Activated naive CD8-positive, alpha-beta T cell (primary cell): ENCODE results near the gene RCOR1.

Source experiments
- H3K27ac Mint-ChIP-seq: one replicate; pipeline ENCODE4 v1.8.0; 2021; ENCODE audit warnings: mixed read lengths
- H3K27me3 Mint-ChIP-seq: one replicate; pipeline ENCODE4 v1.8.0; 2021; ENCODE audit warnings: mixed read lengths
- H3K36me3 Mint-ChIP-seq: one replicate; pipeline ENCODE4 v1.8.0; 2021; ENCODE audit warnings: mixed read lengths
- H3K4me1 Mint-ChIP-seq: one replicate; pipeline ENCODE4 v1.8.0; 2021; ENCODE audit warnings: low read depth, mixed read lengths
- H3K4me3 Mint-ChIP-seq: one replicate; pipeline ENCODE4 v1.8.0; 2021; ENCODE audit warnings: mild to moderate bottlenecking, mixed read lengths
- H3K9me3 Mint-ChIP-seq: one replicate; pipeline ENCODE4 v1.8.0; 2021; ENCODE audit warnings: low read depth, mixed read lengths

The RCOR1 gene

GRCh38 chr14:102579696-102580549, 12.5 kb upstream of the RCOR1 start:
- no peaks in the 10 kb centered on the region for H3K27me3 Mint-ChIP-seq
- H3K36me3 Mint-ChIP-seq, result no peaks in the 10 kb centered on the region
- H3K4me1 Mint-ChIP-seq, result peaks cover under 1% of the 10 kb centered on the region
- no peak overlapping the region for H3K27ac Mint-ChIP-seq
- no peak overlapping the region for H3K4me3 Mint-ChIP-seq
- no peaks in the 10 kb centered on the region for H3K9me3 Mint-ChIP-seq

GRCh38 chr14:102580550-102581110, 11.8 kb upstream of the RCOR1 start:
- Mint-ChIP-seq H3K36me3 (no peaks in the 10 kb centered on the region), H3K27ac (no peak overlapping the region), H3K4me1 (no peaks in the 10 kb centered on the region), H3K4me3 (no peak overlapping the region), H3K9me3 (no peaks in the 10 kb centered on the region), H3K27me3 (no peaks in the 10 kb centered on the region)

GRCh38 chr14:102581193-102581592, 11.3 kb upstream of the RCOR1 start:
- H3K36me3 Mint-ChIP-seq, result no peaks in the 10 kb centered on the region
- no peak overlapping the region for H3K4me3 Mint-ChIP-seq
- no peaks in the 10 kb centered on the region for H3K4me1 Mint-ChIP-seq
- no peak overlapping the region for H3K27ac Mint-ChIP-seq
- no peaks in the 10 kb centered on the region for H3K27me3 Mint-ChIP-seq
- no peaks in the 10 kb centered on the region for H3K9me3 Mint-ChIP-seq

GRCh38 chr14:102583726-102584125, 8.7 kb upstream of the RCOR1 start:
- H3K9me3 Mint-ChIP-seq, result no peaks in the 10 kb centered on the region
- no peak overlapping the region for H3K27ac Mint-ChIP-seq
- H3K4me1 Mint-ChIP-seq, result no peaks in the 10 kb centered on the region
- no peaks in the 10 kb centered on the region for H3K36me3 Mint-ChIP-seq
- H3K4me3 Mint-ChIP-seq, result no peak overlapping the region
- no peaks in the 10 kb centered on the region for H3K27me3 Mint-ChIP-seq

GRCh38 chr14:102584871-102585869, 7.3 kb upstream of the RCOR1 start:
- Mint-ChIP-seq H3K27me3 (no peaks in the 10 kb centered on the region), H3K4me1 (no peaks in the 10 kb centered on the region), H3K27ac (no peak overlapping the region), H3K36me3 (no peaks in the 10 kb centered on the region), H3K9me3 (no peaks in the 10 kb centered on the region), H3K4me3 (no peak overlapping the region)

- Mint-ChIP-seq H3K27me3 (no peaks in the 10 kb centered on the region), H3K36me3 (no peaks in the 10 kb centered on the region), H3K27ac (no peak overlapping the region), H3K4me1 (peaks cover 4% of the 10 kb centered on the region), H3K4me3 (no peak overlapping the region), H3K9me3 (no peaks in the 10 kb centered on the region)
Measured at GRCh38 chr14:102586420-102587104, 5.9 kb upstream of the RCOR1 start.

GRCh38 chr14:102588821-102589220, 3.6 kb upstream of the RCOR1 start:
- no peaks in the 10 kb centered on the region for H3K27me3 Mint-ChIP-seq
- no peak overlapping the region for H3K4me3 Mint-ChIP-seq
- H3K4me1 Mint-ChIP-seq, result peaks cover 6% of the 10 kb centered on the region
- no peak overlapping the region for H3K27ac Mint-ChIP-seq
- no peaks in the 10 kb centered on the region for H3K9me3 Mint-ChIP-seq
- H3K36me3 Mint-ChIP-seq, result no peaks in the 10 kb centered on the region

- peak overlapping the region; percentile 4 for H3K27ac Mint-ChIP-seq
- no peaks in the 10 kb centered on the region for H3K36me3 Mint-ChIP-seq
- H3K4me3 Mint-ChIP-seq, result peak overlapping the region; percentile 38
- H3K9me3 Mint-ChIP-seq, result no peaks in the 10 kb centered on the region
- peaks cover 16% of the 10 kb centered on the region for H3K4me1 Mint-ChIP-seq
- H3K27me3 Mint-ChIP-seq, result no peaks in the 10 kb centered on the region
Measured at GRCh38 chr14:102589761-102590290, 2.6 kb upstream of the RCOR1 start.

GRCh38 chr14:102590667-102591099, 1.8 kb upstream of the RCOR1 start:
- Mint-ChIP-seq H3K36me3 (no peaks in the 10 kb centered on the region), H3K4me3 (peak overlapping the region; percentile 79), H3K9me3 (no peaks in the 10 kb centered on the region), H3K4me1 (peaks cover 21% of the 10 kb centered on the region), H3K27ac (peak overlapping the region; percentile 64), H3K27me3 (no peaks in the 10 kb centered on the region)

- Mint-ChIP-seq H3K9me3 (no peaks in the 10 kb centered on the region), H3K4me3 (peak overlapping the region; percentile 79), H3K27ac (peak overlapping the region; percentile 64), H3K4me1 (peaks cover 23% of the 10 kb centered on the region), H3K27me3 (no peaks in the 10 kb centered on the region), H3K36me3 (no peaks in the 10 kb centered on the region)
Measured at GRCh38 chr14:102591372-102591943, 991 bp upstream of the RCOR1 start.

- Mint-ChIP-seq H3K4me3 (no peak overlapping the region), H3K27ac (no peak overlapping the region), H3K9me3 (no peaks in the 10 kb centered on the region), H3K27me3 (no peaks in the 10 kb centered on the region), H3K36me3 (no peaks in the 10 kb centered on the region), H3K4me1 (peaks cover 23% of the 10 kb centered on the region)
Measured at GRCh38 chr14:102592763-102593060, 263 bp downstream of the RCOR1 start.

- Mint-ChIP-seq H3K27me3 (no peaks in the 10 kb centered on the region), H3K27ac (peak overlapping the region; percentile 71), H3K36me3 (no peaks in the 10 kb centered on the region), H3K4me3 (peak overlapping the region; percentile 84), H3K9me3 (no peaks in the 10 kb centered on the region), H3K4me1 (peaks cover 23% of the 10 kb centered on the region)
Measured at GRCh38 chr14:102593061-102593824, 794 bp downstream of the RCOR1 start.

- Mint-ChIP-seq H3K4me1 (peaks cover 23% of the 10 kb centered on the region), H3K27ac (peak overlapping the region; percentile 71), H3K9me3 (no peaks in the 10 kb centered on the region), H3K4me3 (peak overlapping the region; percentile 84), H3K36me3 (no peaks in the 10 kb centered on the region), H3K27me3 (no peaks in the 10 kb centered on the region)
Measured at GRCh38 chr14:102593825-102594137, 1.3 kb downstream of the RCOR1 start.
